Caco-2 (cell line): ENCODE results near the gene SPNS2. TPM values are rescaled to one million over a fixed set of nuclear protein-coding genes. Genes with fewer than 3 reads are reported as not detected.

Source experiments
- BruUV-seq: library from RNA; stranded (reverse); fragments of 400-500 nt; replicated peaks from 2 replicates; lab custom pipeline; 2021; lab: Mats Ljungman, UMichigan
- CTCF ChIA-PET: fragments of 300-600 bp; sonication (Branson Sonifier 250); formaldehyde crosslinking; loops from one replicate; lab custom pipeline; 2022; ENCODE audit warnings: antibody characterized with exemption; lab: Charles Lee
- POLR2A ChIA-PET: fragments of 300-600 bp; sonication (Branson Sonifier 250); formaldehyde crosslinking; loops from one replicate; lab custom pipeline; 2022; ENCODE audit warnings: antibody characterized with exemption; lab: Charles Lee
- DNase-seq, 2 experiments: peaks; one replicate each; pipeline versions ENCODE4 v3.0.0 to v3.0.0-alpha.2; 2020 to 2022
- H3K27me3 ChIP-seq: replicated peaks from 2 replicates; pipeline ENCODE4 v1.6.0; 2011; ENCODE audit warnings: low read length; ENCODE audit not compliant: control insufficient read depth, insufficient read depth
- H3K36me3 ChIP-seq: 2 replicates; pipeline ENCODE4 v1.5.1; 2011; ENCODE audit warnings: low read length; ENCODE audit not compliant: control insufficient read depth, insufficient read depth
- H3K4me1 ChIP-seq: fragments of 250-450 bp; sonication (Bioruptor Pico); 2 replicates; pipeline ENCODE4 v1.5.1; 2020; ENCODE audit warnings: mild to moderate bottlenecking
- H3K4me3 ChIP-seq: 2 replicates; pipeline ENCODE4 v1.5.1; 2011; ENCODE audit warnings: low read depth, mild to moderate bottlenecking, control low read depth, low read length
- H3K9me3 ChIP-seq: fragments of 250-450 bp; sonication (Bioruptor Pico); 2 replicates; pipeline ENCODE4 v1.5.1; 2020; ENCODE audit warnings: mild to moderate bottlenecking, moderate library complexity
- H3K27ac Mint-ChIP-seq: one replicate; pipeline ENCODE4 v1.8.0; 2022; ENCODE audit warnings: mixed read lengths; ENCODE audit not compliant: unreplicated experiment
- H3K27me3 Mint-ChIP-seq: one replicate; pipeline ENCODE4 v1.8.0; 2022; ENCODE audit warnings: mixed read lengths; ENCODE audit not compliant: insufficient read depth, unreplicated experiment
- H3K36me3 Mint-ChIP-seq: one replicate; pipeline ENCODE4 v1.8.0; 2022; ENCODE audit warnings: mild to moderate bottlenecking, mixed read lengths; ENCODE audit not compliant: insufficient read depth, unreplicated experiment
- H3K4me1 Mint-ChIP-seq: one replicate; pipeline ENCODE4 v1.8.0; 2022; ENCODE audit warnings: low read depth, mixed read lengths; ENCODE audit not compliant: unreplicated experiment
- H3K4me3 Mint-ChIP-seq: one replicate; pipeline ENCODE4 v1.8.0; 2022; ENCODE audit warnings: mild to moderate bottlenecking, moderate library complexity, mixed read lengths; ENCODE audit not compliant: unreplicated experiment
- H3K9me3 Mint-ChIP-seq: one replicate; pipeline ENCODE4 v1.8.0; 2022; ENCODE audit warnings: mixed read lengths; ENCODE audit not compliant: unreplicated experiment
- CTCF ChIP-seq, 2 experiments: fragments of 200-600 bp in 1 of 2; IDR thresholded peaks; 1 replicate in 1 of 2; 2 replicates in 1 of 2; pipeline versions ENCODE4 v1.5.1 to v1.8.0; 2011 to 2022; ENCODE audit warnings: antibody characterized with exemption in 1 of 2, control low read depth in 1 of 2, inconsistent platforms in 1 of 2, low read depth in 1 of 2, low read length in 1 of 2, mild to moderate bottlenecking in 1 of 2, moderate library complexity in 1 of 2; ENCODE audit not compliant: insufficient read depth in 1 of 2, severe bottlenecking in 1 of 2, unreplicated experiment in 1 of 2
- intact Hi-C: fragments of 100-400 bp; cut with micrococcal nuclease; formaldehyde crosslinking; loops from one replicate; pipeline ENCODE4 v1.10.0; 2022; ENCODE audit not compliant: unreplicated experiment
- total RNA-seq: library from RNA; stranded (reverse); gene quantifications from 2 replicates; pipeline ENCODE4 v1.2.3, GENCODE V29; 2022

Gene SPNS2
- total RNA-seq, 1 experiment from 2014 or later, result 1.00 TPM

DNA sequence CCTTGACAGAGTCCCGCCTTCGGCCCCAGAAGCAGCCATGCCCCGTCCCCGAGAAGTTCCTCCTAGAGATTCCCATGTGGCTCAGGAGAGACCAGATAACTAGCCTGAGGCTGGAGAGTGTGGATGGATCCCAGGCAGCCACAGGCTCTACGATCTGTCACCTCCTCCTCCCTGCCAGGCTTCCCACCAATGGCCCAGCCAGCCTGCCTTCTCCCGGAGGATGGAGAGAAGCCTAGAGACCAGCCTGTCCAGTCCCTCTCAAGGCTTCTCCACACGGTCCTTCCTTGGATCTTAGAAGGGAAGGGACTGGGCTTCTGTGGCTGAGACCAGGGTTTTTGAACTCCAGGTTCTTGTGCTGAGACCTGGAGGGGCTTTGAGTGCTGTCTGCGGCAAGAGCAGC lies 84.0 kb downstream of the SPNS2 start:
- intact Hi-C loops, result no loop called here
- no peak overlapping the region for H3K27ac Mint-ChIP-seq
- POLR2A ChIA-PET, result no interaction called here

DNA sequence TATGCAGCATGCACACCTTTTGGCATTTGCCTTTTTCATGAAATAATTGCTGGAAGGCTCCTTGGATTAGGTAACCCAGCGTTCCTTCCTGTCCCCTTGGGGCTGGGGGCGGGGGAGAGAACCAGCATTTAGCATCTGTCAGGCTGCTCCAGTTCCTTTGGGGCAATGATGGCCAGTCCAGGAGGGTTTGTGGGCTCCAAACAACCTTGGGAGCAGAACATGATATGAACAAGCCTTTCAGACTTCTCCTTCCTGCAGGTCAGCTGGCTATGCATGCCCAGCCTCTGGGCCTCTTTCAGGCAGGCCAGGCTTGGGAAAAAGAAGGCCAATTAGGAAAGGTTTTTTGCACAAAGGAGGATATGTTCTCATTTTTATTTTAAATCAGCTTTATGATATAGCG lies 84.5 kb downstream of the SPNS2 start:
- POLR2A ChIA-PET, result interaction anchor here (2.0 kb wide), 1 partner anchor 27 kb away, joined by 19 read pairs; no protein-coding TSS in a partner anchor
- Mint-ChIP-seq H3K4me1 (peaks cover 12% of the 10 kb centered on the region), H3K9me3 (no peaks in the 10 kb centered on the region), H3K27ac (no peak overlapping the region), H3K36me3 (peaks cover 13% of the 10 kb centered on the region), H3K4me3 (peak overlapping the region; percentile 84), H3K27me3 (no peaks in the 10 kb centered on the region)
- H3K4me1 ChIP-seq, result peaks cover 14% of the 10 kb centered on the region; the same call in 1 of the 2 replicates
- no peak for DNase-seq
- no peaks in the 10 kb centered on the region for H3K9me3 ChIP-seq
- no peak for TF ChIP-seq CTCF (IDR thresholded peaks at IDR 0.05; ENCODE audit: insufficient read depth in 1 of 2, low read depth in 1 of 2, low read length in 1 of 2, severe bottlenecking in 1 of 2, unreplicated experiment in 1 of 2)
- H3K36me3 ChIP-seq, result no peaks in the 10 kb centered on the region
- H3K27me3 ChIP-seq, result no peaks in the 10 kb centered on the region
- H3K4me3 ChIP-seq, result peak overlapping the region; percentile 71; the same call in 1 of the 2 replicates
- intact Hi-C loops, result no loop called here
- CTCF ChIA-PET, result interaction anchor here (1.7 to 2.1 kb wide), 2 partner anchors 16 to 27 kb away, joined by 11 to 14 read pairs; no protein-coding TSS in a partner anchor
- no TSS peak for BruUV-seq

More for the DNA sequence above, 84.0 kb downstream of the SPNS2 start:
- no peaks in the 10 kb centered on the region for H3K36me3 ChIP-seq
- Mint-ChIP-seq H3K9me3 (no peaks in the 10 kb centered on the region), H3K27me3 (no peaks in the 10 kb centered on the region), H3K4me1 (peaks cover 12% of the 10 kb centered on the region), H3K36me3 (peaks cover 13% of the 10 kb centered on the region), H3K4me3 (no peak overlapping the region)
- CTCF ChIA-PET, result interaction anchor here (2.1 kb wide), 1 partner anchor 28 kb away, joined by 14 read pairs; no protein-coding TSS in a partner anchor
- DNase-seq, result no peak
- no peak overlapping the region for H3K4me3 ChIP-seq
- H3K9me3 ChIP-seq, result no peaks in the 10 kb centered on the region
- H3K27me3 ChIP-seq, result no peaks in the 10 kb centered on the region
- 0 out of 2 replicates have a peak, but pooled peaks cover 9% of the 10 kb centered on the region for H3K4me1 ChIP-seq
- no peak for TF ChIP-seq CTCF (IDR thresholded peaks at IDR 0.05; ENCODE audit: insufficient read depth in 1 of 2, low read depth in 1 of 2, low read length in 1 of 2, severe bottlenecking in 1 of 2, unreplicated experiment in 1 of 2)
- no TSS peak for BruUV-seq

- H3K4me1 Mint-ChIP-seq, result peaks cover 12% of the 10 kb centered on the region
Observed at GRCh38 chr17:4583782-4584100, 85.1 kb downstream of the SPNS2 start.

More at GRCh38 chr17:4583782-4584100, 85.1 kb downstream of the SPNS2 start:
- Histone ChIP-seq H3K27me3 (no peaks in the 10 kb centered on the region), H3K4me3 (peak overlapping the region; percentile 71), H3K4me1 (peaks cover 19% of the 10 kb centered on the region; the same call in 1 of the 2 replicates), H3K9me3 (no peaks in the 10 kb centered on the region), H3K36me3 (no peaks in the 10 kb centered on the region)
- ChIA-PET CTCF (interaction anchor here (1.7 to 2.1 kb wide), 2 partner anchors 17 to 26 kb away, joined by 11 to 14 read pairs; no protein-coding TSS in a partner anchor), POLR2A (interaction anchor here (0.6 to 2.0 kb wide), 4 partner anchors 10 to 857 kb away, joined by 3 to 19 read pairs (median 6); no protein-coding TSS in a partner anchor)
- peak overlapping the region; percentile 84 for H3K4me3 Mint-ChIP-seq
- intact Hi-C loops, result loop anchor here (2.0 kb wide), 1 partner anchor 17 kb away; no protein-coding TSS in a partner anchor
- TSS peak; percentile 53 for BruUV-seq
- peak; percentile 26 to 45 for TF ChIP-seq CTCF (IDR thresholded peaks at IDR 0.05; ENCODE audit: insufficient read depth in 1 of 2, low read depth in 1 of 2, low read length in 1 of 2, severe bottlenecking in 1 of 2, unreplicated experiment in 1 of 2)
- H3K27me3 Mint-ChIP-seq, result no peaks in the 10 kb centered on the region
- peak; percentile 76 to 77 for DNase-seq
- H3K36me3 Mint-ChIP-seq, result peaks cover 13% of the 10 kb centered on the region
- H3K27ac Mint-ChIP-seq, result peak overlapping the region; percentile 75
- no peaks in the 10 kb centered on the region for H3K9me3 Mint-ChIP-seq
